A549 (cell line): ENCODE results near the gene RMND5A. TPM values are rescaled to one million over a fixed set of nuclear protein-coding genes. Genes with fewer than 3 reads are reported as not detected.
"Not testable (repeated sequence)": the region's sequence is repeated elsewhere in the genome, so short reads cannot be mapped to it uniquely, and the experiment has no call there.

Experiments
- ATAC-seq, 2 experiments: fragments of 200-7000 bp in 1 of 2; fragments of >200 bp in 1 of 2; cut with Nextera tagmentation in 1 of 2; cut with Tn5 transposase in 1 of 2; 3 replicates each; pipeline versions ENCODE4 v1.8.0 to v1.9.1; 2018 to 2020; ENCODE audit warnings: mild to moderate bottlenecking in 1 of 2, moderate library complexity in 1 of 2
- CTCF ChIA-PET: fragments of 300-600 bp; sonication (Branson Sonifier 250); formaldehyde crosslinking; extraction: SDS; loops from one replicate; lab custom pipeline; 2021; ENCODE audit warnings: antibody characterized with exemption, inconsistent platforms; lab: Yijun Ruan, JAX
- POLR2A ChIA-PET: fragments of 350-600 bp; formaldehyde crosslinking; extraction: SDS; loops from one replicate; lab custom pipeline; 2021; ENCODE audit warnings: antibody characterized with exemption, inconsistent platforms; lab: Yijun Ruan, JAX
- DNase-seq, 2 experiments: peaks; one replicate each; pipeline versions ENCODE4 v3.0.0 to v3.0.0-alpha.2; 2011 to 2016; ENCODE audit warnings: low read depth in 1 of 2, low spot score in 1 of 2
- FAIRE-seq: peaks from 2 replicates; lab custom pipeline; 2011; peaks lifted over from hg19 to GRCh38; lab: Jason Lieb, UNC
- H3K27ac ChIP-seq, 2 experiments: fragments of >200 bp; sonication (Bioruptor Twin); formaldehyde crosslinking; 3 replicates each; pipeline ENCODE4 v1.5.1; 2016 to 2017
- H3K4me1 ChIP-seq: fragments of >200 bp; sonication (Bioruptor Twin); formaldehyde crosslinking; 3 replicates; pipeline ENCODE4 v1.6.1; 2016
- H3K4me2 ChIP-seq: fragments of >200 bp; sonication (Bioruptor Twin); formaldehyde crosslinking; 3 replicates; pipeline ENCODE4 v1.6.1; 2016
- H3K4me3 ChIP-seq: fragments of >200 bp; sonication (Bioruptor Twin); formaldehyde crosslinking; 3 replicates; pipeline ENCODE4 v1.5.1; 2016
- H3K9me3 ChIP-seq: fragments of >200 bp; sonication (Bioruptor Twin); formaldehyde crosslinking; 3 replicates; pipeline ENCODE4 v1.6.1; 2016
- BCL3 ChIP-seq: fragments of >200 bp; sonication (Bioruptor Twin); formaldehyde crosslinking; IDR thresholded peaks from 3 replicates; pipeline ENCODE4 v1.6.1; 2016
- CEBPB ChIP-seq, 2 experiments: fragments of >200 bp in 1 of 2; sonication (Bioruptor Twin) in 1 of 2; formaldehyde crosslinking in 1 of 2; IDR thresholded peaks; 2 replicates each; pipeline ENCODE4 v1.6.1; 2012 to 2016
- EHF ChIP-seq: fragments of 250-450 bp; sonication (Bioruptor Pico); IDR thresholded peaks from 2 replicates; pipeline ENCODE4 v1.5.0; 2020; ENCODE audit warnings: mild to moderate bottlenecking
- JUN ChIP-seq, 2 experiments: fragments of >200 bp; sonication (Bioruptor Twin); formaldehyde crosslinking; IDR thresholded peaks; 2 replicates in 1 of 2; 3 replicates in 1 of 2; pipeline ENCODE4 v1.6.1; 2016 to 2017
- MAFK ChIP-seq: fragments of 450-650 bp; IDR thresholded peaks from 2 replicates; pipeline ENCODE4 v1.6.1; 2014; ENCODE audit not compliant: partially characterized antibody
- ZC3H11A ChIP-seq: fragments of 450-650 bp; IDR thresholded peaks from 2 replicates; pipeline ENCODE4 v1.6.1; 2014; ENCODE audit warnings: antibody characterized with exemption, mild to moderate bottlenecking
- WGBS: methylation state at CpG from one replicate; pipeline ENCODE4 v1.1.6; 2017; ENCODE audit errors: missing lambda C conversion rate; 5-methylcytosine and 5-hydroxymethylcytosine counted together
- polyA plus RNA-seq, 4 experiments: library from polyadenylated mRNA; depleted of rRNA in 3 of 4; stranded (reverse); fragments of >200 nt; fragmentation: RNase III in 1 of 4; extraction: RNeasy Plus Mini Kit Qiagen cat#74134 plus additional on column Dnase treatment in 1 of 4; gene quantifications; 2 replicates in 3 of 4; 3 replicates in 1 of 4; pipeline ENCODE4 v1.2.3, GENCODE V29; 2011 to 2017

RMND5A gene
- polyA plus RNA-seq, 2 of the 4 experiments (the other 2 are of a cell fraction) = 10.5 to 28.0 TPM

DNA sequence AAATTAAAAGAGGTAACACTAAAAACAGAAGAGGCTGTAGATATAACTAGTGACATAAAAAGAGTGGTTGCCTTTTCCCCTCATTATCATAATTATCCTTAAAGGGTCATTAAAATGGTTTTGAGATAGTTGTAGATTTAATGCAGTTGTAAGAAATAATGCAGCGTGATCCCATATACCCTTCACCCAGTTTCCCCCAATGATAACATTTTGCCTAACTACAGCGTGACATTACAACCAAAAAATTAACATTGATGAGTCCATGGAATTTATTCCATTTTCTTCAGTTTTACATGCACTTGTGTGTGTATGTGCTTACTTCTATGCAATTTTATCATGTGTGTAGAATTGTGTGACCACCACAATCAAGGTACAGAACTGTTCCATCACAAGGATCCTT lies 13.2 kb upstream of the RMND5A start:
- POLR2A ChIA-PET = no interaction called here
- Histone ChIP-seq H3K4me2 (no peak overlapping the region), H3K4me1 (peaks cover 28% of the 10 kb centered on the region), H3K27ac (no peak overlapping the region), H3K9me3 (peaks cover 17% of the 10 kb centered on the region), H3K4me3 (no peak overlapping the region)
- WGBS = 92% methylated on average over 2 of the region's 2 CpGs
- no peak for ATAC-seq
- CTCF ChIA-PET = no interaction called here
- FAIRE-seq = no peak
- no peak for DNase-seq
- TF ChIP-seq MAFK = no peak
- no peak for TF ChIP-seq BCL3
- TF ChIP-seq JUN (IDR thresholded peaks at IDR 0.05) = no peak
- no peak for TF ChIP-seq CEBPB (IDR thresholded peaks at IDR 0.05)
- TF ChIP-seq EHF (CRISPR knock-in tag) = no peak

GRCh38 chr2:86708126-86708525 lies 12.0 kb upstream of the RMND5A start:
- ATAC-seq, POLR2A ChIA-PET, H3K27ac ChIP-seq, FAIRE-seq, DNase-seq, H3K4me2 ChIP-seq, CTCF ChIA-PET, H3K4me3 ChIP-seq: not testable (repeated sequence)
- peak; percentile 86 for TF ChIP-seq ZC3H11A
- peaks cover 17% of the 10 kb centered on the region for H3K9me3 ChIP-seq
- WGBS = 79% methylated on average over 4 of the region's 4 CpGs
- peaks cover 25% of the 10 kb centered on the region for H3K4me1 ChIP-seq

DNA sequence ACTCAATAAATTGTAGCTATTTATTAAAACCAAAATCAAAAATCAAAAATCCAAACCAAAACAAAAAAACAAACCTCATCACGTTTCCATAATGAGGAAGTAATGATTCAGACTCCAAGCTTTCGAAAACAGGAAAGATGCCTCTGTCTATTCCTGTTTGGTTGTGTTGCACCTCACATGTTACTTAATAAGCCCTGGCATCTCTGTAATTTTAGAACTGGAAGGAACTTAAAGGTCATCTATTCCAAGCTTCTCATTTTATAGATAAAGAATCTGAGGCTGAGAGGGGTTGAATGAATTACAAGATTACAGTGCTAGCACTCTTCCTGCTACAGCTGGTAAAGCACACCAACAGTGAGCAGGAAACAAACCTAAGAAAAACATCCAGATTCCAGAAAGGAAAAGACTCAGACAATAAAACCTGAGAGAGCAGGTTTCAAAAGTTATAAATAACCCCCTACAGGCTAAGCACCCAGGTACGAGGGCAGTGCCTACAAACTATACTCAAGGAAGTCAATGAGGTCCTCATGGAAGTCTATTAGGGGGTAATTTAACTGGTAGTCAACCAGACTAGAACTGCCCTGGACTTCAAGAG lies 5.4 kb upstream of the RMND5A start:
- H3K4me1 ChIP-seq, H3K9me3 ChIP-seq, FAIRE-seq, H3K27ac ChIP-seq, ATAC-seq, POLR2A ChIA-PET, DNase-seq, H3K4me2 ChIP-seq, CTCF ChIA-PET, H3K4me3 ChIP-seq: not testable (repeated sequence)
- WGBS = 55% methylated on average over 2 of the region's 3 CpGs

GRCh38 chr2:86719263-86719636 lies 841 bp upstream of the RMND5A start:
- POLR2A ChIA-PET, CTCF ChIA-PET, FAIRE-seq, H3K9me3 ChIP-seq, DNase-seq, H3K4me1 ChIP-seq: not testable (repeated sequence)
- H3K4me2 ChIP-seq = peak overlapping the region; percentile 62; the same call in 1 of the 3 replicates
- peak overlapping the region; percentile 98 for H3K4me3 ChIP-seq
- ATAC-seq = peak; percentile 35 to 51
- peak overlapping the region; percentile 94 to 97 for H3K27ac ChIP-seq
- no CpG with 5 or more reads among the region's 30 CpGs for whole genome bisulfite sequencing

DNA sequence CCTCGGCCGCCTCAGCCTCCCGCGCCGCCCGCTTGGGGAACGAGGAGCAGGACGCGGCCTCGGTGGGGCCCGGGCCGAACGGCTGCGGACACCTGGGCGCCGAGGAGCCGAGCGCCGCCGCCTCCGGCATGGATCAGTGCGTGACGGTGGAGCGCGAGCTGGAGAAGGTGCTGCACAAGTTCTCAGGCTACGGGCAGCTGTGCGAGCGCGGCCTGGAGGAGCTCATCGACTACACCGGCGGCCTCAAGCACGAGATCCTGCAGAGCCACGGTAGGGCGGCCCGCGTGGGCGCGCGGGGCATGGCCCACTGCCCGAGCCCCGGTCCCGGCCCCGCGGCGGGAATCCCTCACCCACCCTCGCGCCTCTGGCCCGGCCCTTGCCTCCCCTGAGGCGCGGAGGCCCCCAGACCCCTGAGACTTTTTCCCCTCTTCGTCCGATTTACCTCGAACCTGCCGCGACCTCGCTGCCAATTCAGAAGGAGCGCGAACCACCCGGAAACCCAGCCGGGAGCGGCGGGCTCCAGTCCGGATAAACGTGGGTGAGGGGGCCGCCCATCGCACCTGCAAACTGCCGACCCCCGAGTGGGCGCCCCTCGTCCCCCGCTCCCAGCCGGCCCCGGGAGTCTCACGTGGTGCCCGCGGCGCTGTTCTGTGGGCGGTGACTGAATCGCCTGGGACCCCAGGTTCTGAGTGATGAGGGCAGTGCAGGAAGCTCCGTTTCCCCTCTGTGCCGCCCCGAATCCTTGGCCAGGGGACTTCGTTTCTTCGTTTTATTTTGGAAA lies 639 bp downstream of the RMND5A start:
- CTCF ChIA-PET, POLR2A ChIA-PET: not testable (repeated sequence)
- 0% methylated on average over 12 of the region's 85 CpGs for WGBS

GRCh38 chr2:86725706-86726105 lies 5.6 kb downstream of the RMND5A start:
- H3K27ac ChIP-seq, ATAC-seq, H3K4me1 ChIP-seq, H3K4me2 ChIP-seq, H3K9me3 ChIP-seq, CTCF ChIA-PET, DNase-seq, FAIRE-seq, POLR2A ChIA-PET, H3K4me3 ChIP-seq: not testable (repeated sequence)
- WGBS = 99% methylated on average over 2 of the region's 2 CpGs

More for the DNA sequence above, 639 bp downstream of the RMND5A start:
- H3K4me3 ChIP-seq = peak overlapping the region; percentile 98
- DNase-seq (peak in 1 of 2 experiments; percentile 52), ATAC-seq (peak; percentile 14 to 61)
- not testable (repeated sequence) for H3K9me3 ChIP-seq, FAIRE-seq, H3K4me1 ChIP-seq
- H3K27ac ChIP-seq = peak overlapping the region; percentile 94 to 97
- peak overlapping the region; percentile 99 for H3K4me2 ChIP-seq

- CTCF ChIA-PET, FAIRE-seq, H3K27ac ChIP-seq, H3K4me2 ChIP-seq, DNase-seq, H3K4me1 ChIP-seq, H3K9me3 ChIP-seq, H3K4me3 ChIP-seq, ATAC-seq, POLR2A ChIA-PET: not testable (repeated sequence)
- WGBS = 87% methylated on average over 5 of the region's 6 CpGs
These were observed 12.0 kb downstream of the RMND5A start for GRCh38 chr2:86732040-86732525.

- H3K27ac ChIP-seq, H3K4me3 ChIP-seq, POLR2A ChIA-PET, FAIRE-seq, H3K9me3 ChIP-seq, H3K4me1 ChIP-seq, ATAC-seq, DNase-seq, H3K4me2 ChIP-seq, CTCF ChIA-PET: not testable (repeated sequence)
These were observed 12.7 kb downstream of the RMND5A start for GRCh38 chr2:86732837-86733236.

- CTCF ChIA-PET, H3K4me3 ChIP-seq, H3K9me3 ChIP-seq, FAIRE-seq, H3K27ac ChIP-seq, H3K4me1 ChIP-seq, POLR2A ChIA-PET, H3K4me2 ChIP-seq, DNase-seq, ATAC-seq: not testable (repeated sequence)
- 90% methylated on average over 2 of the region's 4 CpGs for WGBS
These were observed 13.4 kb downstream of the RMND5A start for GRCh38 chr2:86733528-86733927.

DNA sequence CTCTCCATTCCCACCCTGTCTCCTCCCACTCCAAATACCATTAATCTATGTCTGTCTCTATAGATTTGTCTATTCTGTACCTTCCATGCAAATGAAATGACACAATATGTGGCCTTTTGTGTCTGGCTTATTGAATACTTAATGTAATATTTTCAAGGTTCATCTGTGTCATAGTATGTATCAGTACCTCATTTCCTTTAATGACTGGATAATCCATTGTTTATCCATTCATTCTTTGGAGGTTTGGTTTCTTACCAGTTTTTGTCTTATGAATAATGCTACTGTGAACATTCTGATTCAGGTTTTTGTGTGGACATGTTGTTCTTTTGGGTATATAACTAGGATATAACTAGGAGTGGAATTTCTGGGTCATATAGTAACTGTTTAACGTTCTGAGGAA lies 14.8 kb downstream of the RMND5A start:
- POLR2A ChIA-PET, ATAC-seq, FAIRE-seq: not testable (repeated sequence)

More for the DNA sequence above, 14.8 kb downstream of the RMND5A start:
- CTCF ChIA-PET, H3K27ac ChIP-seq, DNase-seq, H3K4me2 ChIP-seq, H3K9me3 ChIP-seq, H3K4me1 ChIP-seq, H3K4me3 ChIP-seq: not testable (repeated sequence)
- WGBS = no CpG with 5 or more reads among the region's 1 CpG
